22Rv1 (cell line): ENCODE data around the gene GCSH.

Experiments
- ZFX ChIP-seq: fragments of 450-650 bp; IDR thresholded peaks from 2 replicates; pipeline ENCODE4 v1.6.1; 2017; ENCODE audit warnings: antibody characterized with exemption, borderline replicate concordance
- TF ChIP-seq, protein P1 (sequence below): fragments of 450-650 bp; IDR thresholded peaks from 2 replicates; pipeline ENCODE4 v1.5.1; 2017; ENCODE audit warnings: mild to moderate bottlenecking

DNA sequence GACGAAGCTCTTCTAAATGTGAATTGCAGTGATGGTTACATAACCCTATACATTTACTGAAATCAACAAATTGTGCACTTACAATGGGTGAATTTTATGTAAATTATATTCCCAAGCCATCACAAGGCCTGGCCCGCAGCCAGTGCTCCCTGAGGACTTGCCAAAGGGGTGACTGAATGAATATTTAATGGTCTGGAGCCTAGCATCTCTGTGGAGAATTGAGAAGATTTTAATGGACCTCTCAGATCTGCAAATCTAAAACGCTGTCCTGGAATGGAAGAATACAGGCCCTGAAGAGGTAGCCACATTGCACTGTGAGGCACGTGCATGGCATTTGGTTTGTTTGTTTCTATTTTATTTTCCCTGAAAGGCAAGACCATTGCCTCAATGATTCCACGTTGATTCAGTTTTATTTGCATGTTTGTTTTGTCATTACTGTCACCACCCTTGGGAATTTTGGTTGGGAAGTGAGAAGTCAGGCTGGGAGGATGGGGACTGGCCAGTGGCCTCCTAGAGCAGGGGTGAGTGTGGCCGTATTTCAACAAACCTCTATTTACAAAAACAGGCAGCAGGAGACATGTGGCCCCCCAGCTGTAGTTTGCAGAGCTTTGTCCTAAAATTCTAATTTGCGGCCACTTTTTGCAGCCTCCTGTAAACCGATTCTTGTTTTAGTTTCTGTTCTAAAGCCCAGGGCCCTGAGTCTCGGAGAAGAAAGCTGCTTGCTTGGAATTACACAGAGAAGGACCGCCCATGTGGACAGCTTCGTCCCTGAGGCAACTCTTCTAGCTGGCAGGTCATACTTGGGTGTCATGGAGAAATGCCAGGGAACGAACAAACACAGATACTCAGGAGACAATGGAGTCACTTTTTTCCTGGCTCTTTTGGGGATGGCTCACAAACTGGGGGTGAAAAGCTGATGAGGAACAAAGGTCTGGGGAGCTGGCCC, 40.5 kb upstream of the GCSH start:
- TF ChIP-seq, protein P1, sequence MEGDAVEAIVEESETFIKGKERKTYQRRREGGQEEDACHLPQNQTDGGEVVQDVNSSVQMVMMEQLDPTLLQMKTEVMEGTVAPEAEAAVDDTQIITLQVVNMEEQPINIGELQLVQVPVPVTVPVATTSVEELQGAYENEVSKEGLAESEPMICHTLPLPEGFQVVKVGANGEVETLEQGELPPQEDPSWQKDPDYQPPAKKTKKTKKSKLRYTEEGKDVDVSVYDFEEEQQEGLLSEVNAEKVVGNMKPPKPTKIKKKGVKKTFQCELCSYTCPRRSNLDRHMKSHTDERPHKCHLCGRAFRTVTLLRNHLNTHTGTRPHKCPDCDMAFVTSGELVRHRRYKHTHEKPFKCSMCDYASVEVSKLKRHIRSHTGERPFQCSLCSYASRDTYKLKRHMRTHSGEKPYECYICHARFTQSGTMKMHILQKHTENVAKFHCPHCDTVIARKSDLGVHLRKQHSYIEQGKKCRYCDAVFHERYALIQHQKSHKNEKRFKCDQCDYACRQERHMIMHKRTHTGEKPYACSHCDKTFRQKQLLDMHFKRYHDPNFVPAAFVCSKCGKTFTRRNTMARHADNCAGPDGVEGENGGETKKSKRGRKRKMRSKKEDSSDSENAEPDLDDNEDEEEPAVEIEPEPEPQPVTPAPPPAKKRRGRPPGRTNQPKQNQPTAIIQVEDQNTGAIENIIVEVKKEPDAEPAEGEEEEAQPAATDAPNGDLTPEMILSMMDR: no peak
- no peak for TF ChIP-seq ZFX
